ENCODE results near the gene PTPRD. TPM values are rescaled to one million over a fixed set of nuclear protein-coding genes. Genes with fewer than 3 reads are reported as not detected.

Gene PTPRD
- total RNA-seq, 2 experiments from 2014 or later, result 0.03 TPM; not detected in 1

DNA sequence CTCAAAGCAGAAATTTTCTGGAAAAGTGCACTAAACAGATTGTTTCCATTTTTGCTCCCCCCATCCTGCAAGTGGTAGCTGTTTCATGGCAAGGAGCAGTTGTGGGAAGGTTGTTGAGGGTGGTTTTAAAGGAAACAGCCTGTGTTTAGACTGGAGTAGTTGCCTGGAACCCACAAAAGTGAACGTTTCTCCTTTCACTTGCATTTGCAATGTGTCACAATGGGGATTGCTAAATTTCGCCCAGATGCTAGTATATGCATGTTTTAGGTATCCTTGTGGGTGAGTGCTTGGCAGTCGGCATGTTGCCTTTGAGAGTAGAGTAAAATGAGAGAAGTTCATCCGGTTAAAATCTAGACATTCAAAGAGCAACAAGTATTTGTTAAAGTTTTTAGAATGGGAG, 1713.3 kb downstream of the PTPRD start:
- H2AFZ ChIP-seq (ENCODE audit: low read length), result no peak overlapping the region
- H3K79me2 ChIP-seq (ENCODE audit: insufficient read depth, low read depth, low read length), result no peaks in the 10 kb centered on the region
- TF ChIP-seq, protein P1, sequence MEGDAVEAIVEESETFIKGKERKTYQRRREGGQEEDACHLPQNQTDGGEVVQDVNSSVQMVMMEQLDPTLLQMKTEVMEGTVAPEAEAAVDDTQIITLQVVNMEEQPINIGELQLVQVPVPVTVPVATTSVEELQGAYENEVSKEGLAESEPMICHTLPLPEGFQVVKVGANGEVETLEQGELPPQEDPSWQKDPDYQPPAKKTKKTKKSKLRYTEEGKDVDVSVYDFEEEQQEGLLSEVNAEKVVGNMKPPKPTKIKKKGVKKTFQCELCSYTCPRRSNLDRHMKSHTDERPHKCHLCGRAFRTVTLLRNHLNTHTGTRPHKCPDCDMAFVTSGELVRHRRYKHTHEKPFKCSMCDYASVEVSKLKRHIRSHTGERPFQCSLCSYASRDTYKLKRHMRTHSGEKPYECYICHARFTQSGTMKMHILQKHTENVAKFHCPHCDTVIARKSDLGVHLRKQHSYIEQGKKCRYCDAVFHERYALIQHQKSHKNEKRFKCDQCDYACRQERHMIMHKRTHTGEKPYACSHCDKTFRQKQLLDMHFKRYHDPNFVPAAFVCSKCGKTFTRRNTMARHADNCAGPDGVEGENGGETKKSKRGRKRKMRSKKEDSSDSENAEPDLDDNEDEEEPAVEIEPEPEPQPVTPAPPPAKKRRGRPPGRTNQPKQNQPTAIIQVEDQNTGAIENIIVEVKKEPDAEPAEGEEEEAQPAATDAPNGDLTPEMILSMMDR (conservative IDR thresholded peaks at IDR 0.05; ENCODE audit: low read length), result no peak
- no peak for TF ChIP-seq EZH2phosphoT487 (IDR thresholded peaks at IDR 0.05; ENCODE audit: borderline replicate concordance, low read depth, low read length)
- H3K4me3 ChIP-seq (ENCODE audit: low read depth, low read length, poor library complexity, severe bottlenecking), result no peak overlapping the region
- no peaks in the 10 kb centered on the region for H3K36me3 ChIP-seq (ENCODE audit: insufficient read depth, low read length)
- no peak overlapping the region for H3K4me2 ChIP-seq (ENCODE audit: low read length)
- BruUV-seq (replicated peaks), result no TSS peak
- no peaks in the 10 kb centered on the region for H3K4me1 ChIP-seq (ENCODE audit: insufficient read depth, low read length, poor library complexity, severe bottlenecking)
- ChIA-PET CTCF (ENCODE audit: unreplicated experiment) (no interaction called here), POLR2A (no interaction called here)
- no peak overlapping the region for H3K27ac ChIP-seq (ENCODE audit: low read depth, low read length, poor library complexity, severe bottlenecking)
- no peaks in the 10 kb centered on the region for H4K20me1 ChIP-seq (ENCODE audit: insufficient read depth, low read length)
- H3K9me3 ChIP-seq (ENCODE audit: low read length), result no peaks in the 10 kb centered on the region
- no peaks in the 10 kb centered on the region for H3K9me2 ChIP-seq (ENCODE audit: insufficient read depth, low read length)
- intact Hi-C loops (cut with micrococcal nuclease; ENCODE audit: unreplicated experiment), result no loop called here
- no peak for DNase-seq (ENCODE audit: low spot score)

DNA sequence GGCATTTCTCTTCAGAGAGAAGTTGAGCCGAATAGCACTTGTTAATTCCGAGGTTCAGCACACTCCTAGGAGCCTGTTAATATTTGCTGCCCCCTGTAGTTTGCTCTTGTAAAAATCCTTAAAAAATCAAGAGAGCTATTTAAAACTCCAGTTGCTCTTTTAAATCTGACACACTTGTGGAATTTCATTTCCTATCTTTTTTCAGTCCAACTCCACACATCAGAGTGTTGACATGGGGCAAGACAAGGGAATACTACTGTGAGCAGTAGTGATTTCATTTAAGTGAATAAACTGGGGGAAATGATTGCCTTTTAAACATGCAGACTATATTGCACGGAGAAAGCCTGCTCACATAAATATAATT, 1717.0 kb downstream of the PTPRD start:
- Histone ChIP-seq H2AFZ (ENCODE audit: low read length) (no peak overlapping the region), H3K79me2 (ENCODE audit: insufficient read depth, low read depth, low read length) (no peaks in the 10 kb centered on the region), H3K36me3 (ENCODE audit: insufficient read depth, low read length) (no peaks in the 10 kb centered on the region), H3K4me1 (ENCODE audit: insufficient read depth, low read length, poor library complexity, severe bottlenecking) (no peaks in the 10 kb centered on the region), H3K4me2 (ENCODE audit: low read length) (no peak overlapping the region), H3K9me2 (ENCODE audit: insufficient read depth, low read length) (no peaks in the 10 kb centered on the region), H4K20me1 (ENCODE audit: insufficient read depth, low read length) (no peaks in the 10 kb centered on the region), H3K27ac (ENCODE audit: low read depth, low read length, poor library complexity, severe bottlenecking) (no peak overlapping the region), H3K4me3 (ENCODE audit: low read depth, low read length, poor library complexity, severe bottlenecking) (no peak overlapping the region), H3K9me3 (ENCODE audit: low read length) (no peaks in the 10 kb centered on the region)
- intact Hi-C loops (cut with micrococcal nuclease; ENCODE audit: unreplicated experiment), result no loop called here
- no TSS peak for BruUV-seq (replicated peaks)
- ChIA-PET CTCF (ENCODE audit: unreplicated experiment) (no interaction called here), POLR2A (interaction anchor here (0.5 kb wide), 1 partner anchor 117 kb away, joined by 4 read pairs; no protein-coding TSS in a partner anchor)
- TF ChIP-seq EZH2phosphoT487 (IDR thresholded peaks at IDR 0.05; ENCODE audit: borderline replicate concordance, low read depth, low read length), result no peak
- TF ChIP-seq, protein P1 (conservative IDR thresholded peaks at IDR 0.05; ENCODE audit: low read length), result peak; percentile 76
- peak; percentile 6 for DNase-seq (ENCODE audit: low spot score)

DNA sequence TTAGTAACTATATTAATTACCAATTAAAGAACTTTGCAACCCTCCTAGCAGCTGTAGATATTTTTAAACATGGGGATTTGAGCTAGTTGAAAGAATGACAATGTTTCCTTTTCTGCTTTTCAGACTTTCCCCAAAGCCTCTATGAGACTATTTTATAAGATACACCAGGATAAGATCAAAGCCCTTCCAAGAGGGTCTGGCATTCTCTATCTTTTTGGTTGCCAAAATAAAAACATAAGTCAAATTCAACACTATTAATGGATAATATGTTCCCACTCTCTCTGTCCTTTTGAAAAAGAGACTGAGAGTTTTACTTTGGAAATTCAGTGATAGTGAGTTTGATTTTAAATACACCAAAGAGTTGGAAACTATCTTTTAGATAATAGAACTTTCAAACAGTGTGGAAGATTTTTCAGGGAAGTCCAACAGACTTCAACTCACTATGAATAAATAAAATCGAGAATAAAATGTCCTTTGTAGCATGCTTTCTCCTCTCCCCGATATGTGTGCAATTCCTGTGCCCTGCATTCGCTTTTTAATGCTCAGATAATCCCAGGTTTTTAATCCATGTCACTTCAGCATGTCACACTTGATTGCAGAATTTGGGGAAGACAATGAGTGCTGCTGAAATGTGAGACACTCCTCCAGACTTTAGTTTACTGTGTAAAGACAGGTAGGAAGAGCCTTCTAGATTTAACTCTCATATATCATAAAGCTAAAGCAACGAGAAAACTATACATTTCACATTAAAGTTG, 1717.5 kb downstream of the PTPRD start:
- Histone ChIP-seq H3K79me2 (ENCODE audit: insufficient read depth, low read depth, low read length) (no peaks in the 10 kb centered on the region), H3K4me2 (ENCODE audit: low read length) (no peak overlapping the region), H3K9me3 (ENCODE audit: low read length) (no peaks in the 10 kb centered on the region), H3K4me3 (ENCODE audit: low read depth, low read length, poor library complexity, severe bottlenecking) (no peak overlapping the region), H2AFZ (ENCODE audit: low read length) (no peak overlapping the region), H3K27ac (ENCODE audit: low read depth, low read length, poor library complexity, severe bottlenecking) (no peak overlapping the region), H3K36me3 (ENCODE audit: insufficient read depth, low read length) (no peaks in the 10 kb centered on the region), H3K4me1 (ENCODE audit: insufficient read depth, low read length, poor library complexity, severe bottlenecking) (no peaks in the 10 kb centered on the region), H4K20me1 (ENCODE audit: insufficient read depth, low read length) (no peaks in the 10 kb centered on the region), H3K9me2 (ENCODE audit: insufficient read depth, low read length) (no peaks in the 10 kb centered on the region)
- POLR2A ChIA-PET, result interaction anchor here (0.5 kb wide), 1 partner anchor 116 kb away, joined by 4 read pairs; no protein-coding TSS in a partner anchor
- TF ChIP-seq EZH2phosphoT487 (IDR thresholded peaks at IDR 0.05; ENCODE audit: borderline replicate concordance, low read depth, low read length), result no peak
- TF ChIP-seq, protein P1 (conservative IDR thresholded peaks at IDR 0.05; ENCODE audit: low read length), result no peak
- CTCF ChIA-PET (ENCODE audit: unreplicated experiment), result no interaction called here
- DNase-seq (ENCODE audit: low spot score), result no peak
- intact Hi-C loops (cut with micrococcal nuclease; ENCODE audit: unreplicated experiment), result no loop called here
- BruUV-seq (replicated peaks), result no TSS peak

Data from OCI-LY7 (cell line).